Neural cell (in vitro differentiated cells): Measurements from ENCODE around the gene AGPAT2.

ENCODE experiments used
- EP300 ChIP-seq: fragments of 450-650 bp; conservative IDR thresholded peaks from 2 replicates; pipeline ENCODE4 v1.6.1; 2014; ENCODE audit warnings: antibody characterized with exemption, mild to moderate bottlenecking, moderate library complexity; ENCODE audit not compliant: poor library complexity, severe bottlenecking
- POLR2AphosphoS5 ChIP-seq: IDR thresholded peaks from 2 replicates; pipeline ENCODE4 v1.6.1; 2012
- RAD21 ChIP-seq: fragments of 450-650 bp; conservative IDR thresholded peaks from 2 replicates; pipeline ENCODE4 v1.6.1; 2014; ENCODE audit warnings: antibody characterized with exemption, mild to moderate bottlenecking, moderate library complexity
- TAF1 ChIP-seq: IDR thresholded peaks from 2 replicates; pipeline ENCODE4 v1.6.1; 2012; ENCODE audit warnings: low read depth
- TF ChIP-seq, protein P1 (sequence below): fragments of 450-650 bp; IDR thresholded peaks from 2 replicates; pipeline ENCODE4 v1.5.1; 2014; ENCODE audit warnings: antibody characterized with exemption, mild to moderate bottlenecking, moderate library complexity; ENCODE audit not compliant: poor library complexity, severe bottlenecking

- TF ChIP-seq TAF1 = no peak
- no peak for TF ChIP-seq POLR2AphosphoS5
- TF ChIP-seq, protein P1, sequence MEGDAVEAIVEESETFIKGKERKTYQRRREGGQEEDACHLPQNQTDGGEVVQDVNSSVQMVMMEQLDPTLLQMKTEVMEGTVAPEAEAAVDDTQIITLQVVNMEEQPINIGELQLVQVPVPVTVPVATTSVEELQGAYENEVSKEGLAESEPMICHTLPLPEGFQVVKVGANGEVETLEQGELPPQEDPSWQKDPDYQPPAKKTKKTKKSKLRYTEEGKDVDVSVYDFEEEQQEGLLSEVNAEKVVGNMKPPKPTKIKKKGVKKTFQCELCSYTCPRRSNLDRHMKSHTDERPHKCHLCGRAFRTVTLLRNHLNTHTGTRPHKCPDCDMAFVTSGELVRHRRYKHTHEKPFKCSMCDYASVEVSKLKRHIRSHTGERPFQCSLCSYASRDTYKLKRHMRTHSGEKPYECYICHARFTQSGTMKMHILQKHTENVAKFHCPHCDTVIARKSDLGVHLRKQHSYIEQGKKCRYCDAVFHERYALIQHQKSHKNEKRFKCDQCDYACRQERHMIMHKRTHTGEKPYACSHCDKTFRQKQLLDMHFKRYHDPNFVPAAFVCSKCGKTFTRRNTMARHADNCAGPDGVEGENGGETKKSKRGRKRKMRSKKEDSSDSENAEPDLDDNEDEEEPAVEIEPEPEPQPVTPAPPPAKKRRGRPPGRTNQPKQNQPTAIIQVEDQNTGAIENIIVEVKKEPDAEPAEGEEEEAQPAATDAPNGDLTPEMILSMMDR = no peak
- TF ChIP-seq EP300 = no peak
- TF ChIP-seq RAD21 = no peak
These were observed 10.0 kb upstream of the AGPAT2 start for GRCh38 chr9:136697146-136697820.
